Measurements from ENCODE around the gene ATRIP.

ATRIP gene

GRCh38 chr3:48505968-48506504, 59.5 kb downstream of the ATRIP start:
- DNase-seq: no peak

- DNase-seq: peak in 1 of 2 experiments; percentile 2
These were observed 60.9 kb downstream of the ATRIP start for GRCh38 chr3:48507256-48508061.

GRCh38 chr3:48511551-48511950, 65.0 kb downstream of the ATRIP start:
- DNase-seq: no peak

- no peak for DNase-seq
These were observed 68.1 kb downstream of the ATRIP start for GRCh38 chr3:48514431-48515227.

Measured in NCI-H446 (cell line).